SU-DHL-6 (cell line): ENCODE data around the gene KRTAP5-3.

Experiments
- H2AFZ ChIP-seq: fragments of 200-600 bp; sonication (generic); 2 replicates; pipeline ENCODE4 v1.6.1; 2014; ENCODE audit warnings: low read depth, mild to moderate bottlenecking, moderate library complexity, mixed read lengths, antibody characterized with exemption, low read length; ENCODE audit not compliant: severe bottlenecking
- H3F3A ChIP-seq: fragments of 200-600 bp; shearing (Covaris generic); 2 replicates; pipeline ENCODE4 v1.6.0; 2016; ENCODE audit warnings: antibody characterized with exemption, mild to moderate bottlenecking; ENCODE audit not compliant: insufficient read depth
- H3K27ac ChIP-seq: fragments of 200-600 bp; sonication (generic); 2 replicates; pipeline ENCODE4 v1.5.1; 2016; ENCODE audit warnings: low read depth, mild to moderate bottlenecking, low read length, moderate library complexity, mixed read lengths
- H3K27me3 ChIP-seq: fragments of 200-600 bp; sonication (generic), shearing (Covaris generic); 2 replicates; pipeline ENCODE4 v1.6.0; 2014; ENCODE audit warnings: mild to moderate bottlenecking, low read length
- H3K36me3 ChIP-seq: fragments of 200-600 bp; sonication (generic); 2 replicates; pipeline ENCODE4 v1.6.1; 2014; ENCODE audit warnings: mild to moderate bottlenecking, low read length, mixed read lengths
- H3K4me2 ChIP-seq: fragments of 300-600, 200-600 bp; shearing (Covaris generic), sonication (generic); 2 replicates; pipeline ENCODE4 v1.6.0; 2014; ENCODE audit warnings: low read length, low read depth, mild to moderate bottlenecking; ENCODE audit not compliant: poor library complexity, severe bottlenecking
- H3K4me3 ChIP-seq: fragments of 200-600 bp; sonication (generic); 2 replicates; pipeline ENCODE4 v1.5.1; 2014; ENCODE audit warnings: antibody characterized with exemption, low read length, mild to moderate bottlenecking, mixed read lengths; ENCODE audit not compliant: insufficient read depth, poor library complexity, severe bottlenecking
- H3K79me2 ChIP-seq: fragments of 200-600 bp; sonication (generic); 2 replicates; pipeline ENCODE4 v1.6.1; 2014; ENCODE audit warnings: mild to moderate bottlenecking, low read length, moderate library complexity; ENCODE audit not compliant: insufficient read depth
- H3K9ac ChIP-seq: fragments of 200-600 bp; sonication (generic); 2 replicates; pipeline ENCODE4 v1.7.0; 2014; ENCODE audit warnings: mild to moderate bottlenecking, low read length
- H3K9me2 ChIP-seq: fragments of 200-600 bp; sonication (generic); replicated peaks from 2 replicates; pipeline ENCODE4 v1.6.1; 2014; ENCODE audit warnings: low read length; ENCODE audit not compliant: insufficient read depth
- H3K9me3 ChIP-seq: fragments of 200-600 bp; sonication (generic); 2 replicates; pipeline ENCODE4 v1.6.1; 2014; ENCODE audit warnings: low read length, mixed read lengths; ENCODE audit not compliant: insufficient read depth
- H4K20me1 ChIP-seq: fragments of 200-600 bp; sonication (generic); 2 replicates; pipeline ENCODE4 v1.6.1; 2014; ENCODE audit warnings: low read depth, mild to moderate bottlenecking, antibody characterized with exemption, low read length, moderate library complexity, mixed read lengths
- EZH2phosphoT487 ChIP-seq: fragments of 200-600 bp; sonication (generic), shearing (Covaris generic); conservative IDR thresholded peaks from 2 replicates; pipeline ENCODE4 v1.6.1; 2018; ENCODE audit warnings: mild to moderate bottlenecking, antibody characterized with exemption, low read length, moderate library complexity, mixed read lengths
- TF ChIP-seq, protein P1 (sequence below): fragments of 200-600 bp; sonication (generic); IDR thresholded peaks from one replicate; pipeline ENCODE4 v1.5.1; 2017; ENCODE audit warnings: antibody characterized with exemption, mild to moderate bottlenecking, low read length, moderate library complexity; ENCODE audit not compliant: insufficient read depth, poor library complexity, severe bottlenecking

The KRTAP5-3 gene

DNA sequence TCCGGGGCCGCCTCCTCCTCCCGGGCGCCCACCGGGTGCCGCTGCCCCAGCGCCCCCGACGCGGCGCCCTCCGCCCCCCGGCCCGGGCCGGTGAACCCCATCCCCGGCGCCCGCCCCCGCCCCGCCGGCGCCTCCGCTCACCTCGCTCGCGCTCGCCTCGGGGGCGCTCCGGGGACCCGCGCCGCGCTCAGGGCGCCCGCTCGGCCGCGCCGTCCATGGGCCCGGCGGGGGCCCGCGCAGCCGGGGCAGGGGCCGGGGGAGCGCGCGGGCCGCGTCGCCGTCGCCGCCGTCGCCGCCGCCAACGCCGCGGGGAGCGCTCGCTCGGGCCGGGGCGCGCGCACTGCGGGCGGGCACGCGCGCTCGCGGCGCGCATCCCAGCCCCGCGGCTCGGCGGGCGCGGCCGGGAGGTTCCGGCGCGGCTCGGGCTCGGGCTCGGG lies 36.5 kb downstream of the KRTAP5-3 start:
- Histone ChIP-seq H3K4me3 (peak overlapping the region; percentile 16), H3K27ac (no peak overlapping the region), H3F3A (no peaks in the 10 kb centered on the region), H3K27me3 (no peaks in the 10 kb centered on the region), H3K9ac (no peak overlapping the region; the same call in 1 of the 2 replicates), H3K9me2 (no peaks in the 10 kb centered on the region), H3K79me2 (no peaks in the 10 kb centered on the region), H3K4me2 (no peak overlapping the region), H4K20me1 (no peaks in the 10 kb centered on the region), H3K36me3 (no peaks in the 10 kb centered on the region), H3K9me3 (no peaks in the 10 kb centered on the region), H2AFZ (no peak overlapping the region)
- TF ChIP-seq, protein P1, sequence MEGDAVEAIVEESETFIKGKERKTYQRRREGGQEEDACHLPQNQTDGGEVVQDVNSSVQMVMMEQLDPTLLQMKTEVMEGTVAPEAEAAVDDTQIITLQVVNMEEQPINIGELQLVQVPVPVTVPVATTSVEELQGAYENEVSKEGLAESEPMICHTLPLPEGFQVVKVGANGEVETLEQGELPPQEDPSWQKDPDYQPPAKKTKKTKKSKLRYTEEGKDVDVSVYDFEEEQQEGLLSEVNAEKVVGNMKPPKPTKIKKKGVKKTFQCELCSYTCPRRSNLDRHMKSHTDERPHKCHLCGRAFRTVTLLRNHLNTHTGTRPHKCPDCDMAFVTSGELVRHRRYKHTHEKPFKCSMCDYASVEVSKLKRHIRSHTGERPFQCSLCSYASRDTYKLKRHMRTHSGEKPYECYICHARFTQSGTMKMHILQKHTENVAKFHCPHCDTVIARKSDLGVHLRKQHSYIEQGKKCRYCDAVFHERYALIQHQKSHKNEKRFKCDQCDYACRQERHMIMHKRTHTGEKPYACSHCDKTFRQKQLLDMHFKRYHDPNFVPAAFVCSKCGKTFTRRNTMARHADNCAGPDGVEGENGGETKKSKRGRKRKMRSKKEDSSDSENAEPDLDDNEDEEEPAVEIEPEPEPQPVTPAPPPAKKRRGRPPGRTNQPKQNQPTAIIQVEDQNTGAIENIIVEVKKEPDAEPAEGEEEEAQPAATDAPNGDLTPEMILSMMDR: no peak
- no peak for TF ChIP-seq EZH2phosphoT487

DNA sequence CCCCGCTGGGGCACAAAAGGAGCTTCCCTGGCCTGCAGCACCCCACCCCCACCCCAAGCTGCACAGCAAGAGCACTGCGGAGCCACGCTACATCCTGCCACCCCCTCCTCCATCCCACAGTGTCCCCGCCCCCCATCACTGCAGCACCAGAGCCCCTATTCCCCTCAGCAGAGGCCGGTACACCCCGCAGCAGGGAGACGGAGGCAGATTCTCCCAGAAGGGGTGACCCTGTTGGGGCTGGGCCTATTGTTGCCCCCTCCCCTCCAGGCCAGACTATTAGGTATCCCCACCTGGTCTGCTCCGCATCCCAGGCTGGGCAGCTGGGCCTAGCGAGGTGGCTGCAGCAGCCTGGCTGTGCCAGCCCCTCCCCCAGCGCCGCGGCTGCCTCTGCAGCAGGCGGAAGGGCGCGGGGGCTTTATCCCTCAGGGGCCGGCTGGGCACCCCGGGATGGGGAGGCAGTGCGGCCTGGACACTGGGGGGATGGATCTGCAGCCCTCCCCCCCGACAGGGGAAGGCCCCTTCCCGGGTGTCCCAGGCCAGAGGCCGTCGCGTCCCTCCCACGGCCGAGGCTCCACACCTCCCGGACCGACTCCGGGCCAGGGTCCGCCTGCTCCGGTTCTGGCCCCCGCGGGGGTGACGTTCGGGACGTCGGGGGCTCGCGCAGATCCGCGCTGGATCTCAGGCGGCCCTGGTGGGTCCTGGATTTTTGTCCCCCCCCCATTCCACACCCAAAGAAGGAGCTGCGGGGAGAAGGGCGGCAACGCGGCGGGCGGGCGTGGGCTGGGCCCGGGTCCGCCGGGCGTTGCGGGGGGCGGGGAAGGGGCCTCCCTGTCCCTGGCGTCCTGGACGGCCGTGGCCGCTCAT lies 37.1 kb downstream of the KRTAP5-3 start:
- Histone ChIP-seq H3K27me3 (no peaks in the 10 kb centered on the region), H3K9ac (no peak overlapping the region; the same call in 1 of the 2 replicates), H4K20me1 (no peaks in the 10 kb centered on the region), H3K79me2 (no peaks in the 10 kb centered on the region), H3K27ac (no peak overlapping the region), H3K4me3 (peak overlapping the region; percentile 16), H3K9me3 (no peaks in the 10 kb centered on the region), H3K36me3 (no peaks in the 10 kb centered on the region), H3K9me2 (no peaks in the 10 kb centered on the region), H3K4me2 (peak overlapping the region; percentile 40), H3F3A (no peaks in the 10 kb centered on the region), H2AFZ (no peak overlapping the region)
- no peak for TF ChIP-seq EZH2phosphoT487
- TF ChIP-seq, protein P1: no peak

DNA sequence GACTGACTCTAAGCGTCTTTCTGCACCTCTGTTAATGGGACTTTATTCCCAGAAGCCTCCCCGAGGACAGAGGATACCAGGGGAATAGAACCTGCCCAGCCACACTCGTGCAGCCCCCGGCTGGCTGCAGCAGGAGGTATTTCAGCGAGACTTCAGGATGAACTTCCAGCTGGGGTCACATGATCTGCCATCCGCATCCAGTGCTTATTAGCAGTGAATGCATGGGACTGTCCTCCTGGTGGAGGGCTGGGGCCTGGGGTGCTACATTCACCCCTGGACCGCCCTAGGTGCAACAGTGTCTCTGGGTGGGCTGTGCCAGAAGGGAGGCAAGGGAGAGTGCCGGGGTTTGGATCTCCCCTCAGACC lies 37.8 kb downstream of the KRTAP5-3 start:
- Histone ChIP-seq H3K9ac (no peak overlapping the region), H3K4me3 (no peak overlapping the region), H3K9me2 (no peaks in the 10 kb centered on the region), H3K9me3 (no peaks in the 10 kb centered on the region), H3K4me2 (no peak overlapping the region), H3K79me2 (no peaks in the 10 kb centered on the region), H3K27ac (no peak overlapping the region), H3K36me3 (no peaks in the 10 kb centered on the region), H4K20me1 (no peaks in the 10 kb centered on the region), H3K27me3 (no peaks in the 10 kb centered on the region), H2AFZ (no peak overlapping the region), H3F3A (no peaks in the 10 kb centered on the region)
- TF ChIP-seq, protein P1: no peak
